Right cardiac atrium (tissue), 5 donors: ENCODE measurements around the gene PPM1G. TPM values are rescaled to one million over a fixed set of nuclear protein-coding genes. Genes with fewer than 3 reads are reported as not detected.
"Not testable (repeated sequence)": the region's sequence is repeated elsewhere in the genome, so short reads cannot be mapped to it uniquely, and the experiment has no call there.

Source experiments
- ATAC-seq, 2 donors: fragments of 200-7000 bp; cut with Tn5 transposase; one replicate each; pipeline versions ENCODE4 v1.8.0 to v1.9.1; 2020; ENCODE audit warnings: moderate library complexity in 2 of 2, mild to moderate bottlenecking in 1 of 2
- DNase-seq, 3 donors: peaks; one replicate each; pipeline ENCODE4 v3.0.0-alpha.2; 2020
- H3K27ac ChIP-seq: one replicate; pipeline ENCODE4 v1.5.1; 2013; ENCODE audit warnings: mild to moderate bottlenecking, low read length, control low read depth, moderate library complexity
- H3K27me3 ChIP-seq: one replicate; pipeline ENCODE4 v1.6.1; 2013; ENCODE audit not compliant: control insufficient read depth, insufficient read depth
- H3K4me1 ChIP-seq: one replicate; pipeline ENCODE4 v1.6.1; 2013; ENCODE audit warnings: low read length; ENCODE audit not compliant: control insufficient read depth, insufficient read depth
- H3K4me3 ChIP-seq: one replicate; pipeline ENCODE4 v1.5.1; 2013; ENCODE audit warnings: low read length, control low read depth
- H3K9me3 ChIP-seq: one replicate; pipeline ENCODE4 v1.6.1; 2013; ENCODE audit warnings: low read length; ENCODE audit not compliant: control insufficient read depth
- WGBS: extraction: QIAGEN DNeasy Blood & Tissue Kit; methylation state at CpG from one replicate; pipeline ENCODE4 v1.1.7; 2013; 5-methylcytosine and 5-hydroxymethylcytosine counted together
- intact Hi-C, 4 donors: fragments of 100-400 bp; cut with DNase I; formaldehyde crosslinking; loops; one replicate each; pipeline versions ENCODE4 v1.11.0 to v1.14.0; 2022 to 2023
- polyA plus RNA-seq: library from polyadenylated mRNA; stranded (reverse); fragments of 200-250 nt; gene quantifications from one replicate; pipeline ENCODE4 v1.2.3, GENCODE V29; 2013
- total RNA-seq, 4 donors: library from RNA; stranded (reverse); fragmentation: NEBNext Ultra II Directional; extraction: Animal tissue kit (Norgen Biotek cat#: 25700); gene quantifications; one replicate each; pipeline ENCODE4 v1.2.1, GENCODE V29; 2021
- donor health status: healthy with polysubstance abuse.
- donor health status: DM: no; HTN: yes; CAD: no.
- donor health status: DM: no; HTN: no; CAD: no.
- donor health status: DM: no; HTN: yes; CAD: no; lungs with severe emphysema.
- donor health status: DM: yes; HTN: yes; CAD: no.

The PPM1G gene
- total and polyA plus RNA-seq, 5 donors = 31.5 to 40.4 (median 35.7) TPM

- H3K27me3 ChIP-seq, ATAC-seq, DNase-seq, intact Hi-C loops, H3K4me3 ChIP-seq, H3K4me1 ChIP-seq, H3K27ac ChIP-seq, H3K9me3 ChIP-seq: not testable (repeated sequence)
- WGBS = 96% methylated on average over 5 of the region's 5 CpGs
Observed at GRCh38 chr2:27353386-27353761, 56.0 kb downstream of the PPM1G start.

DNA sequence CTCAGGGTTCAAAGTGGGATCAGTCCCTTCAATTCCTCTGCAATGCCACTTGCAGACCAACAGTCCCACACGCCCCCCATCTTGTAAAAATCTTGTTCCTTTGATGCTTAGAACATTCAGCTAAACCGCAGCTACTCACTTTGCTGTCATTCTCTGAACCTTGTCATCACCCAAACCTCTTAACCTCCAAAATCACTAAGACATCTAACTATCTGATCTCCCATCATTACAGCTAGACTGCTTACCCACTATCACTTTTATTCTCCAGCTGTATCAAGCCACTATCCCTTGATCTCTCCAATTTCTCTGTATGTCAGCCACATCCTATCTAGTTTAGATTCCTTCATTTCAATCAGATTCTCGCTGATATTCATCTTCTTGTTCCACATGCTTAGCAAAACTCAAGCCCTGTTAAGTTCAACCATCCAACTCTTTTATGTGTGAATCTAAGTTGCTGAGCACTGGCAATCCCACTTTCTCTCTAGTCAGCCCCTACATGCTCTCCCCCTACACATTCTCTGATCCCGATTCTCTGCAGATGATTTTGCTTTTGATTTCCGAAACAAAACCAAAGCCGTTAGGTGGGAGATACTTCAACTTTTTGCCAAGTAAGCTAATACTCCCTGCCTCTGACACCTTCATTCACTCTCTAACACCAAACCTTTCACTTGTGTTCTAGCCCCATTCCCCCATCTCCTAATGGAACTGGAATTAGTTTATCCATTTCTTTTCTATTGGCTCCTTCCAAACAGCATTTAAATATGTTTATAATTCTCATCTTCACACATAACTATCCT is 57.4 kb downstream of the PPM1G start:
- DNase-seq (no peak), ATAC-seq (no peak)
- H3K4me3 ChIP-seq = no peak overlapping the region
- H3K9me3 ChIP-seq = no peaks in the 10 kb centered on the region
- 81% methylated on average over 6 of the region's 6 CpGs for WGBS
- no peak overlapping the region for H3K27ac ChIP-seq
- H3K4me1 ChIP-seq = peaks cover 2% of the 10 kb centered on the region
- intact Hi-C loops = no loop called here
- no peaks in the 10 kb centered on the region for H3K27me3 ChIP-seq

GRCh38 chr2:27350106-27350693 is 59.2 kb downstream of the PPM1G start:
- WGBS = 84% methylated on average over 7 of the region's 7 CpGs
- no peak for ATAC-seq

GRCh38 chr2:27347641-27348040 is 61.8 kb downstream of the PPM1G start:
- intact Hi-C loops = no loop called here
- H3K27me3 ChIP-seq = no peaks in the 10 kb centered on the region
- no peaks in the 10 kb centered on the region for H3K9me3 ChIP-seq
- DNase-seq (no peak), ATAC-seq (no peak)
- no peak overlapping the region for H3K4me3 ChIP-seq
- no peaks in the 10 kb centered on the region for H3K4me1 ChIP-seq
- 95% methylated on average over 2 of the region's 2 CpGs for whole genome bisulfite sequencing
- no peak overlapping the region for H3K27ac ChIP-seq

More at GRCh38 chr2:27350106-27350693, 59.2 kb downstream of the PPM1G start:
- Histone ChIP-seq H3K4me3 (no peak overlapping the region), H3K4me1 (no peaks in the 10 kb centered on the region), H3K9me3 (no peaks in the 10 kb centered on the region), H3K27me3 (no peaks in the 10 kb centered on the region), H3K27ac (no peak overlapping the region)
- intact Hi-C loops = no loop called here
- DNase-seq = no peak

DNA sequence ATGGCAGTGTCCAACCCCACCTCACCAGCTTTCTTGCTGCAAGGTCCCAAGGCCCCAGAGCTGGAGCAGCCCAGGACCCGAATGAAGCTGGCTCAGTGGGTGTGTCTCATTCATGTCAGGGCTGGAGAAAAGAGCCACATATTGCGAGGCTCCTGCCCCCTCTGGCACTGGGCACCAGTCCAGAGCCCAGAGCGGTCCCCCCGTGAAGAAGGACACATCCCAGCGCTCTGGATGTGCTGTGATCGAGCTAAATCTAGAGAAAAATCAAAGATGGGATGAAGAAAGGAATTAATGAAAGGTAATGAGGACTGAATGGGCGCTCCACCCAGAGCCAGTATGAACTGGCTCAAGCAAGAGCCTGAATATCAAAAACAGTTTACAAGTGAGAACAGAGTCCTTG is 73.2 kb downstream of the PPM1G start:
- Histone ChIP-seq H3K9me3 (no peaks in the 10 kb centered on the region), H3K27ac (no peak overlapping the region), H3K4me1 (no peaks in the 10 kb centered on the region), H3K27me3 (no peaks in the 10 kb centered on the region), H3K4me3 (no peak overlapping the region)
- no peak for ATAC-seq
- 95% methylated on average over 7 of the region's 7 CpGs for WGBS
- no peak for DNase-seq
- intact Hi-C loops = no loop called here

DNA sequence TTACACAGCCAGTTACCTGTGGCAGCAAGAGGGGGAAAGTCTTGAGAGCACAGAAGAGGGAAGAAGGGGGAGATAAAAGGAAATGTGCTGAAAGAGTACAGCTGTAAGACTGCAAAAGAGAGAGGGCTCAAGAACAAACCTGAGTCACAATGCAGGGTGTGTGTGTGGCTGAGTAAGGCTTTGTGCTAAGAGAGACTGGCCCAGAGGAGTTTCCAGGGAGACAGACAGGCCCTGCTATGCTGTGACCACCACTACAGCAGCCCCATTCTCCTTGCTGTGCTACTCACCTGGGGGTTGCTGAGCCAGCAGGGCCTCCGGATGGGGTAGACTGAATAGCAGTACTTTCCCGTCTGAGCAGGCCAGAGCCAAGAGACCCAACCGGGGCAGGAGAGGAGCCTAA is 74.1 kb downstream of the PPM1G start:
- Histone ChIP-seq H3K4me3 (no peak overlapping the region), H3K27ac (no peak overlapping the region), H3K27me3 (no peaks in the 10 kb centered on the region), H3K9me3 (no peaks in the 10 kb centered on the region), H3K4me1 (no peaks in the 10 kb centered on the region)
- no peak for ATAC-seq
- intact Hi-C loops = no loop called here
- no peak for DNase-seq
- WGBS = 89% methylated on average over 3 of the region's 3 CpGs

Other genes with a start within 250 kb of the PPM1G start
- 100 to 1,000 TPM; 124 to 177 (median 144) TPM for gene ATRAID, start 197.6 kb downstream of the PPM1G start, total RNA-seq
- 256 TPM for gene ATRAID, start 197.6 kb downstream of the PPM1G start, polyA plus RNA-seq
- gene SLC5A6, start 197.3 kb downstream of the PPM1G start, total RNA-seq = 10 to 100 TPM in 3 of 4 donors, 1 to 10 TPM in 1; 8.1 to 14.1 (median 12.8) TPM
- gene SLC5A6, start 197.3 kb downstream of the PPM1G start, polyA plus RNA-seq = 7.8 TPM
- gene CAD, start 192.2 kb downstream of the PPM1G start, total RNA-seq = 10 to 100 TPM in 2 of 4 donors, 1 to 10 TPM in 2; 9.0 to 12.0 (median 10.0) TPM
- gene CAD, start 192.2 kb downstream of the PPM1G start, polyA plus RNA-seq = 6.0 TPM
- 10 to 100 TPM in 1 of 4 donors, 1 to 10 TPM in 3; 9.4 to 17.3 (median 9.6) TPM for gene SLC30A3, start 146.5 kb downstream of the PPM1G start, total RNA-seq
- 7.3 TPM for gene SLC30A3, start 146.5 kb downstream of the PPM1G start, polyA plus RNA-seq
- gene DNAJC5G, start 134.2 kb downstream of the PPM1G start, total RNA-seq = 1 to 10 TPM; 1.3 to 3.0 (median 1.8) TPM
- 2.2 TPM for gene DNAJC5G, start 134.2 kb downstream of the PPM1G start, polyA plus RNA-seq
- gene TRIM54, start 127.2 kb downstream of the PPM1G start, total RNA-seq = 100 to 1,000 TPM; 101 to 188 (median 149) TPM
- 144 TPM for gene TRIM54, start 127.2 kb downstream of the PPM1G start, polyA plus RNA-seq
- gene UCN, start 101.1 kb downstream of the PPM1G start, total RNA-seq = 1 to 10 TPM in 3 of 4 donors, under 1 TPM in 1; 0.96 to 3.3 (median 1.5) TPM
- 0.72 TPM for gene UCN, start 101.1 kb downstream of the PPM1G start, polyA plus RNA-seq
- 10 to 100 TPM; 40.3 to 77.1 (median 56.4) TPM for gene MPV17, start 86.5 kb downstream of the PPM1G start, total RNA-seq
- gene MPV17, start 86.5 kb downstream of the PPM1G start, polyA plus RNA-seq = 98.2 TPM
- gene GTF3C2, start 52.8 kb downstream of the PPM1G start, total RNA-seq = 10 to 100 TPM; 24.8 to 32.1 (median 26.6) TPM
- 16.9 TPM for gene GTF3C2, start 52.8 kb downstream of the PPM1G start, polyA plus RNA-seq
- gene EIF2B4, start 39.3 kb downstream of the PPM1G start, total RNA-seq = 10 to 100 TPM; 31.8 to 36.0 (median 33.9) TPM
- gene EIF2B4, start 39.3 kb downstream of the PPM1G start, polyA plus RNA-seq = 31.2 TPM
- 10 to 100 TPM; 61.7 to 74.8 (median 68.2) TPM for gene SNX17, start 39.0 kb downstream of the PPM1G start, total RNA-seq
- gene SNX17, start 39.0 kb downstream of the PPM1G start, polyA plus RNA-seq = 54.8 TPM
- 10 to 100 TPM in 1 of 4 donors, 1 to 10 TPM in 3; 8.1 to 13.1 (median 8.5) TPM for gene ZNF513, start 28.9 kb downstream of the PPM1G start, total RNA-seq
- 9.6 TPM for gene ZNF513, start 28.9 kb downstream of the PPM1G start, polyA plus RNA-seq
- gene NRBP1, start 19.0 kb upstream of the PPM1G start, total RNA-seq = 10 to 100 TPM; 46.6 to 61.3 (median 51.8) TPM
- gene NRBP1, start 19.0 kb upstream of the PPM1G start, polyA plus RNA-seq = 37.7 TPM
- gene KRTCAP3, start 32.8 kb upstream of the PPM1G start, total RNA-seq = 1 to 10 TPM in 1 of 4 donors, under 1 TPM in 2, not detected in 1; 0.59 to 1.3 (median 0.82) TPM
- gene KRTCAP3, start 32.8 kb upstream of the PPM1G start, polyA plus RNA-seq = 0.38 TPM
- 10 to 100 TPM; 17.0 to 29.5 (median 26.7) TPM for gene IFT172, start 80.2 kb upstream of the PPM1G start, total RNA-seq
- 25.4 TPM for gene IFT172, start 80.2 kb upstream of the PPM1G start, polyA plus RNA-seq
- 10 to 100 TPM in 2 of 4 donors, 1 to 10 TPM in 2; 5.4 to 22.5 (median 8.5) TPM for gene FNDC4, start 85.6 kb upstream of the PPM1G start, total RNA-seq
- 10.7 TPM for gene FNDC4, start 85.6 kb upstream of the PPM1G start, polyA plus RNA-seq
- gene GCKR, start 87.2 kb upstream of the PPM1G start, total RNA-seq = 1 to 10 TPM in 1 of 4 donors, under 1 TPM in 3; 0.44 to 1.0 (median 0.57) TPM
- 0.50 TPM for gene GCKR, start 87.2 kb upstream of the PPM1G start, polyA plus RNA-seq
- gene ZNF512, start 173.5 kb upstream of the PPM1G start, total RNA-seq = 10 to 100 TPM; 24.0 to 26.5 (median 24.8) TPM
- gene ZNF512, start 173.5 kb upstream of the PPM1G start, polyA plus RNA-seq = 11.9 TPM
- gene CCDC121, start 219.4 kb upstream of the PPM1G start, total RNA-seq = 1 to 10 TPM; 3.1 to 8.1 (median 6.4) TPM
- gene CCDC121, start 219.4 kb upstream of the PPM1G start, polyA plus RNA-seq = 4.1 TPM
- 10 to 100 TPM; 15.9 to 21.8 (median 17.8) TPM for gene GPN1, start 219.5 kb upstream of the PPM1G start, total RNA-seq
- 15.5 TPM for gene GPN1, start 219.5 kb upstream of the PPM1G start, polyA plus RNA-seq